PC-3 (cell line): ENCODE data around the gene UNC13D.

ENCODE experiments used
- CTCF ChIP-seq: fragments of 300-600 bp; sonication (generic); conservative IDR thresholded peaks from 2 replicates; pipeline ENCODE4 v1.5.1; 2017; ENCODE audit warnings: antibody characterized with exemption, low read depth, mild to moderate bottlenecking, low read length
- EZH2 ChIP-seq: fragments of 300-600 bp; sonication (generic); IDR thresholded peaks from one replicate; pipeline ENCODE4 v1.6.1; 2017; ENCODE audit warnings: antibody characterized with exemption, mild to moderate bottlenecking, low read length; ENCODE audit not compliant: unreplicated experiment

DNA sequence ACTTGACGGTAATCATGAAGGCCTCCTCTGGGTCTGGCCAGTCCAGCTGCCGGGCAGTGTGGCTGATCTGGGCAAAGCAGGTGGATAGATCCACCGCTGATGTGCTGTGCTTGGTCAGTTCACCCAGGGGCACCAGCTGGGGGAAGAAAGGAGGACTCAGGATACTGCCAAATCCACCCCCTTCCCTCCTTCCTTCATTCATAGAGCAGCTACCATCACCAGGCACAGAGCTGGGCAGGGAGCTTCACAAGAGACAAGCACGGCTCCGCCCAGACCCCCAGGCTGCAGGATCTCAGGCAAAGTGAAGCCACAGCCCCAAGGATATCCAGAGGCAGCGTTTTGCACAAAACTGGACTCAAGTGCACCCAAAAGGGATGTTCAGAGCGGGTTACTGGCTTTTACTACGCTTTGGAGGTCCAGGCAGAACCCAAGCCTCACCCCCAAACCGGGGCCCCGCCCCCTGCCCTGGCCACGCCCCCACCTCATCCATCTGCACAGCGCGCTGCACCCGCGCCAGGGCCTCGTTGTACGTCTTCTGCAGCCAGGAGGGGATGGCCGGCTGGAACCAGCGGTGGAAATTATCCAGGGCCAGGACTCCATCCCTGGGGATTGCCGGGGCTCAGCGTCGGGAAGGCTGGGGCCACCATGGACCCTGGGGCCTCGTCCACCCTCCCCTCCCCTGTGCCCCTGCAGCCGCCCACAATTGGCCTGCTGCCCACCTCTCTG is 9.1 kb downstream of the UNC13D start:
- TF ChIP-seq CTCF, result no peak
- TF ChIP-seq EZH2, result no peak
